GM19025 (cell line): ENCODE results near the gene ARID1B.
A peak's percentile ranks its signal among the peaks of the same experiment; 100 is the strongest.

ENCODE experiments used
- ATAC-seq: cut with Tn5 transposase; IDR thresholded peaks from one replicate; pipeline ENCODE4 v1.9.1; 2021; ENCODE audit warnings: mild to moderate bottlenecking, low read depth, moderate library complexity; ENCODE audit not compliant: unreplicated experiment

The ARID1B gene

GRCh38 chr6:156776840-156777576 lies at the start of gene ARID1B:
ARID1B (plus strand) TSS chr6:156777378; CDS start chr6:156777681, 303 bp downstream.
- ATAC-seq, result peak; percentile 50

- ATAC-seq, result no peak
Observed at GRCh38 chr6:156727715-156728385, 49.3 kb upstream of the ARID1B start.

- ATAC-seq, result peak; percentile 73
Observed at GRCh38 chr6:156729248-156729647, 47.9 kb upstream of the ARID1B start.

GRCh38 chr6:156731396-156731795 lies 45.8 kb upstream of the ARID1B start:
- no peak for ATAC-seq

- ATAC-seq, result no peak
Observed at GRCh38 chr6:156735751-156736150, 41.4 kb upstream of the ARID1B start.

GRCh38 chr6:156740604-156741003 lies 36.6 kb upstream of the ARID1B start:
- no peak for ATAC-seq

GRCh38 chr6:156741287-156742073 lies 35.7 kb upstream of the ARID1B start:
- no peak for ATAC-seq

- ATAC-seq, result no peak
Observed at GRCh38 chr6:156747715-156748114, 29.5 kb upstream of the ARID1B start.

- no peak for ATAC-seq
Observed at GRCh38 chr6:156748504-156748903, 28.7 kb upstream of the ARID1B start.

- ATAC-seq, result peak; percentile 49
Observed at GRCh38 chr6:156752666-156753301, 24.4 kb upstream of the ARID1B start.

GRCh38 chr6:156756630-156757610 lies 20.3 kb upstream of the ARID1B start:
- no peak for ATAC-seq

GRCh38 chr6:156757849-156758248 lies 19.3 kb upstream of the ARID1B start:
- ATAC-seq, result no peak

- ATAC-seq, result no peak
Observed at GRCh38 chr6:156760377-156760776, 16.8 kb upstream of the ARID1B start.

- no peak for ATAC-seq
Observed at GRCh38 chr6:156762547-156762946, 14.6 kb upstream of the ARID1B start.

- ATAC-seq, result no peak
Observed at GRCh38 chr6:156765117-156765516, 12.1 kb upstream of the ARID1B start.

GRCh38 chr6:156767603-156768467 lies 9.3 kb upstream of the ARID1B start:
- ATAC-seq, result peak; percentile 81

- no peak for ATAC-seq
Observed at GRCh38 chr6:156771047-156771446, 6.1 kb upstream of the ARID1B start.

- ATAC-seq, result no peak
Observed at GRCh38 chr6:156771761-156772160, 5.4 kb upstream of the ARID1B start.

GRCh38 chr6:156773476-156773875 lies 3.7 kb upstream of the ARID1B start:
- ATAC-seq, result no peak
